GM20431 (cell line): ENCODE data around the gene NRG3.

Experiments used
- in situ Hi-C: fragments of 300-500 bp; cut with MseI, MboI; formaldehyde crosslinking; loops from one replicate; pipeline ENCODE4 v1.15.0; 2020; ENCODE audit warnings: low sequenced_read_pairs; ENCODE audit not compliant: unreplicated experiment

The NRG3 gene

DNA sequence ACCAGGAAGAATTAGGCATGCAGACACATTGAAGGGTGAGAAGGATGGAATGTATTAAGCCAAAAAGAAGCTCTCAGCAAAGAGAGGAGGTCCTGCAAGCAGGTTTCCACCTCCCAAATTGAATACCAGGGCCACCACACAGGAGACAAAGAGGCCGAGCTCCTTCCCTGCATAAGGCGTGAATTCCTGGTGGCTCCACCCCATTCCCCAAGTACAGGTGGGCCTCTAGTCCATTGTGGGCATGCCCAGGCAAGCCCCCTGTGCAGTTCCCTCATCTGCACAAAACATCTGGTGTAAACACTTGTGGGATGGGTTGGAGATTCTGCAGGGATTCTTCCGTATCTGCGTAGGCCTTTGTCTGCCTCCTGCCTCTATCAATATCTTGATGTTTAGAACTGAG is 817.5 kb downstream of the NRG3 start:
- in situ Hi-C loops = no loop called here

- in situ Hi-C loops = no loop called here
Observed at GRCh38 chr10:82721831-82722230, 846.8 kb downstream of the NRG3 start.

DNA sequence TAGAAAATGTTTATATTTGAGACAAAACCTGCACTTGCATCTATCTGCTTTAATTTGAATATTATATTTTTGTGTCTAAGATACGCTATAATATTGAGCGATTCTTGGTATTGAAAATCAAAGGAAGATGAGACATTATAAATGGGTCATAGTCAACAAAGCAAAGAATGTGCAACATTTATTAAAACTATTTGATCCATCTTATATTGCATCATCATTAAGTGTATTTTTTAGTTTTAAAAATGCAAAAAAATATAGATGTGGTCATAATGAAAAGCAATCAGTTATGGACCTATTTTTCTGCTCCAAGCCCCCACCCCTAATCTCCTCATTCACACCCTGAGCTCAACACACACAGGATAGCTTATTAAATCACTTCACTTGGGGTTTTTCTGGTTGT is 847.3 kb downstream of the NRG3 start:
- in situ Hi-C loops = no loop called here

GRCh38 chr10:82736305-82736704 is 861.3 kb downstream of the NRG3 start:
- in situ Hi-C loops = no loop called here

- in situ Hi-C loops = no loop called here
Observed at GRCh38 chr10:82737549-82737948, 862.6 kb downstream of the NRG3 start.

GRCh38 chr10:82738592-82738991 is 863.6 kb downstream of the NRG3 start:
- in situ Hi-C loops = no loop called here

DNA sequence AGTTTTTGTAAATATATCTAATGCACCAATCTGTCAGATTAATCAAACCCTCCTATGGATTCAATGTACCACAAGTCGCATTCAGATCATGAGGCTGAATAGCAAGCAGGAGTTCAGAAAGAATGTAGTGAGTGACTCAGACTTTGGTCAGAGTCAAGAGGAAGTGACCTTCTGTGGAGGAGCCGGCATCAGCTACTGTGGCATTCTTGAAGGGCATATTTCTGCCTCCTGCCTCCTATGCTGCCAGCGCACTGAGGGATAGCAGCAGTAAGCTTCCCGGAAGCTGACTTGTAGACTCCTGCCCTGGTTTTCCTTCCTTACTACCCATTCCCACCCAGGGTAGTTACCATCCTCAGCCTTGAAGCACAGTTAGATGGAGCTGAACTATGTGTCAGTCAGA is 867.5 kb downstream of the NRG3 start:
- in situ Hi-C loops = no loop called here

DNA sequence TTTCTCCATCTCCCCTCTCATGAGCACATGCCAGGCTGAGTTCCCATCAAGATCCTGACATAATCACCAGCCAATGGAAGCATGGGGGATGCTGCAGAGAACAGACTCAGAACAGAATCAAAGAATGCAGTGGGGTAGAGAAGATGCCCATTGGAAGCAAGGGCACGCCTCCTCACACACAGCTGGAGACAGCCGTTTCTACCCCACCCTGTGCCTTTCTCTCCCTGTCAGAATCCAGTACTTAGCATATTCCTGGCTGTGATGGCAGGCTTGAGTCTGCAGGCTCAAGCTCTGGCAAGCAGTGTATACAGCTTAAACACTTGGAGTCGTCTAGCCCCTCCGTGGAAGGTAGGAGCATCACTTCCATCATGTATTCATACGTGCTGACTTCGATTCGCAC is 867.9 kb downstream of the NRG3 start:
- in situ Hi-C loops = no loop called here

GRCh38 chr10:82750538-82750937 is 875.5 kb downstream of the NRG3 start:
- in situ Hi-C loops = no loop called here

GRCh38 chr10:82757397-82757796 is 882.4 kb downstream of the NRG3 start:
- in situ Hi-C loops = no loop called here

- in situ Hi-C loops = no loop called here
Observed at GRCh38 chr10:82757901-82758300, 882.9 kb downstream of the NRG3 start.

DNA sequence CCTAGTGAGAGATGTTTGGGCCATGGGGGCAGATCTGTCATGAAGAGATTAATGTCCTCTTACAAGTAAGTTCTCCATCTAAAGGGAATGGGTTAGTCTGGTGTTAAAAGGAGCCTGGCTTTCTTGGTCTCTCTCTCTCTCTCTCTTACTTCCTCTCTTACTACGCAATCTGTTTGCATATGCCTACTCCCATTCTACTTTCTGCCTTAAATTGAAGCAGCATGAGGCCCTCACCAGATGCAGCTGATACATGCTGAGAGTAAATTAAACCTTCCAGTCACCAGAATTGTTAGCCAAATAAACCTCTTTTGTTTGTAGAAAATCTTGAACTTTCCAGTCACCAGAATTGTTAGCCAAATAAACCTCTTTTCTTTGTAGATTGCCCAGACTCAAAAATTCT is 884.1 kb downstream of the NRG3 start:
- in situ Hi-C loops = no loop called here

DNA sequence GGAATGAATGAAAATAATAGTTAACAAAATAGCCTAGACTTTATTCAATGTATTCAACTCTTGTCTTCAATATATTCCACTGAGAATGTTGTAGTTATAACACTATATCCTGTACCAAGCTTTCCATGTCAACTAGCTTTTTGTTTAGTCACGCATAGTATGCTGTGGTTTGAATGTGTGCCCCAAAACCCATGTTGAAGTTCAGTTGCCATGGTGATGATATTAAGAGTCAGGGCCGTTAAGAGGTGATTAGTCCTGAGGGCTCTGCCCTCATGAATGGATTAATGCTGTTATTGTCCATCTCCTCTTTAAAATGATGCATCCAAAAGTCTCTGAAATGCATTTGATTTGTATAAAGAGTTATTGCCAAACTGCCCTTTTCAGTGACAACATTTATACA is 887.6 kb downstream of the NRG3 start:
- in situ Hi-C loops = no loop called here

GRCh38 chr10:82768040-82768439 is 893.0 kb downstream of the NRG3 start:
- in situ Hi-C loops = no loop called here

DNA sequence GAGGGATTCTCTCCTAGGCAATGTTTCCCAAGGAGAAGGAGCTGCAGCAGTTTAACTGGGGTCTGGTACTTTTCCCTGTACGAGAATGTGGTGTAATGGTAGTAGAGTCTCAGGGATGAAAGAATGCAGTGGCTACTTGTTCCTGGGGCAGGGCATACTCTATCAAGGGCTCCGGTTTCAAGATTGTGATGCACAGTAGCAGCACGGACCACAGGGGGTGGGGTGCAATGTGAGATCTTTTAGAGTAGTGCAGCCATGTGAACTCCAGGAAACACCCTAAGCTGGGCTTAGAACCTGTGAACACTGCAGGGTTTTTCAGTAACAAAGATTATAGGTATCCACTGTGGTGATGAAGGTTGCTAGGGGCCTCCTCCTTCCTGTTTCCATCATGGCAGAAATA is 903.9 kb downstream of the NRG3 start:
- in situ Hi-C loops = no loop called here

DNA sequence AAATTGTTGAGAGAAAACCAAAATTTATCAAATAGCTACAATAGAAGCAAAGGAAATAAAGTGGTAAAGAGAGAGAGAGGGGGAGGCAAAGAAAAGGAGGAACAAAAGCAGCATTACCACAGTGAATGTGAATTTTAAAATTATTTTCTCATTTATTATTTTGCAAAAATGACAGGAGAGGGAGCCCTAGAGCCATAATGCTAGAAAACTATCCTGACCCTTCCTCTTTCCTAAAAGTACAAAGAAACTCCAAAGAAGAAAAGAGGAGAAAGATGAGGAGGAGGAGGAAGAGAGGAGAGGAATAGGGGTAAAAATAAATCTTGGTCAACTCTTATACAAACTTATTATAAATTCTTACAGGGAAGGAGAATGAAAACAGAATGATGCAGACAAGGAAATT is 921.5 kb downstream of the NRG3 start:
- in situ Hi-C loops = no loop called here

DNA sequence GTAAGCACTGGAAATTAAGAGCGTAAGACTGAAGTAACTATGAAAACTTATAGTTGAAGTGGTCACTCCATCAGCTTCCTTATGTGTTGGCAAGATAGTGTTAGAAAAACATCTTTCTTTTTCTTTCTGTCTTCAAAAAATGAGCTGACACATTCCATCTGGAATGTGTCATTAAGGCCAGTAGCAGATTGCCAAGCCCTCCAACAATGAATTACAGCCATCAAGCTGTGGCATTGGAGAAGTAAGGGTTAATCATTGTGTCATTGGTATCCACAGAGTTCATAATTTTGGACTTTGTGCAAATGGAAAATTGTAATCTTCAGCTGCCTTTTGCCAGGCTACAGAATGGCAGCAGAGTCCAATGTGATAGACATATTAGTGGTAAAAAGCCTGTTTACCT is 926.3 kb downstream of the NRG3 start:
- in situ Hi-C loops = loop anchor here (25.0 kb wide), 1 partner anchor 1061 kb away; no protein-coding TSS in a partner anchor

DNA sequence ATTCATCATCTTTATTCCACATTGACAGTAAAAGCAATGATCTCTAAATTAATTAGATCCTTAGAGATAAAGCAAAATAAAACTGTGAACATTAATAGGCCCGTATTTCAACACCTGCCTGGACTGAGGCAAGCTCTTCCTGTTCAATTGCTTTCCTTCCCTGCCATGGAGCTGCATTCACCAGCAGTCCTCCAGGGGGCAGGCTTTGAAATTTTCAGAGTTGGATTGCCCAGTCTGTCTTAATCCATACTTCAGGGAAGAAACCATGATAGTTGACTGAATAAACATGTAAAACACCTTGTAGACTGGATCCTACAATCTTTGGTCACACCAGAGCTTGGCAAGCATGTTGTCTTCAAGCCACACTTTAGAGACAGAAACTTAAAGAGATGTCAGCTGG is 936.6 kb downstream of the NRG3 start:
- in situ Hi-C loops = loop anchor here (25.0 kb wide), 1 partner anchor 1051 kb away; no protein-coding TSS in a partner anchor

GRCh38 chr10:82813856-82814255 is 938.9 kb downstream of the NRG3 start:
- in situ Hi-C loops = loop anchor here (25.0 kb wide), 1 partner anchor 1048 kb away; no protein-coding TSS in a partner anchor

DNA sequence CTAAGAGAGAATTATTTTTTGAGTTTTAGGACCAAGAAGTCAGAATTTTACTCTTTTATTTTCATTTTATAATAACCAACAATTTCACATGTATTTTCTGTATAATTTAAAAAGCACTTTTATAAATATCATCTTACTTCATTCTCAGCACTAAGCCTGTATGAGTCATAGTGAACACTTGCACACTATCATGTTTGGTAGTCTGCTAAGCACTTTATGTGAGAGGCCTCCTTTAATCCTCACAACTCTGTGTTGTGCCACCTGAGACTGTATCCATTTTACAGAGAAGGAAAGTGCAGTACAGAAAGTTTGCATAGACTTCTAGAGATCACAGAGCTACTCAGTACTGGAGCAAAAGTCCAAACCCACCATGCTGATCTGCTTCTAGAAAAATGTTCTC is 939.6 kb downstream of the NRG3 start:
- in situ Hi-C loops = loop anchor here (25.0 kb wide), 1 partner anchor 1048 kb away; no protein-coding TSS in a partner anchor

- in situ Hi-C loops = loop anchor here (25.0 kb wide), 1 partner anchor 1047 kb away; no protein-coding TSS in a partner anchor
Observed at GRCh38 chr10:82815680-82816079, 940.7 kb downstream of the NRG3 start.

- in situ Hi-C loops = loop anchor here (25.0 kb wide), 1 partner anchor 1044 kb away; no protein-coding TSS in a partner anchor
Observed at GRCh38 chr10:82817676-82818422, 942.9 kb downstream of the NRG3 start.
